GM12878 (cell line): ENCODE measurements around the gene FMOD. TPM values are rescaled to one million over a fixed set of nuclear protein-coding genes. Genes with fewer than 3 reads are reported as not detected.

Experiments used
- BMI1 ChIP-seq: fragments of 450-650 bp; IDR thresholded peaks from 2 replicates; pipeline ENCODE4 v1.6.1; 2016; ENCODE audit warnings: mild to moderate bottlenecking, moderate library complexity, borderline replicate concordance
- CBFB ChIP-seq: IDR thresholded peaks from 2 replicates; pipeline ENCODE4 v1.6.1; 2016; ENCODE audit warnings: antibody characterized with exemption, low read depth
- CREM ChIP-seq: IDR thresholded peaks from 2 replicates; pipeline ENCODE4 v1.6.1; 2014; ENCODE audit warnings: antibody characterized with exemption, low read depth
- CTCF ChIP-seq, 3 experiments: IDR thresholded peaks in 2 of 3; conservative IDR thresholded peaks in 1 of 3; 2 replicates each; pipeline ENCODE4 v1.5.1; 2011; ENCODE audit warnings: low read depth in 3 of 3, low read length in 3 of 3, mild to moderate bottlenecking in 3 of 3, control low read depth in 2 of 3, moderate library complexity in 2 of 3, inconsistent platforms in 1 of 3, mixed read lengths in 1 of 3; ENCODE audit not compliant: control insufficient read depth in 2 of 3, insufficient read depth in 1 of 3; ENCODE audit errors: extremely low read depth in 1 of 3
- EED ChIP-seq: sonication (generic); IDR thresholded peaks from 2 replicates; pipeline ENCODE4 v1.6.1; 2016; ENCODE audit warnings: antibody characterized with exemption, low read depth
- IKZF1 ChIP-seq: fragments of 450-650 bp; conservative IDR thresholded peaks from 2 replicates; pipeline ENCODE4 v1.6.1; 2017; ENCODE audit warnings: antibody characterized with exemption, mild to moderate bottlenecking
- IKZF2 ChIP-seq, 2 experiments: fragments of 450-650 bp; IDR thresholded peaks; 2 replicates each; pipeline ENCODE4 v1.6.1; 2017; ENCODE audit warnings: mild to moderate bottlenecking in 2 of 2, moderate library complexity in 2 of 2
- KDM1A ChIP-seq: fragments of 200-600 bp; sonication (generic); IDR thresholded peaks from 2 replicates; pipeline ENCODE4 v1.6.1; 2016; ENCODE audit warnings: borderline replicate concordance
- MEF2B ChIP-seq: fragments of 450-650 bp; IDR thresholded peaks from 2 replicates; pipeline ENCODE4 v1.6.1; 2018; ENCODE audit warnings: mild to moderate bottlenecking, moderate library complexity; ENCODE audit not compliant: partially characterized antibody, poor library complexity, severe bottlenecking
- SMC3 ChIP-seq: IDR thresholded peaks from 2 replicates; pipeline ENCODE4 v1.6.1; 2011; ENCODE audit warnings: low read length, improper control_type of control experiment, borderline replicate concordance
- SREBF1 ChIP-seq: IDR thresholded peaks from 2 replicates; pipeline ENCODE4 v1.6.1; 2012; ENCODE audit warnings: mild to moderate bottlenecking, low read length
- SRF ChIP-seq, 2 experiments: IDR thresholded peaks; 2 replicates each; pipeline ENCODE4 v1.6.1; 2011; ENCODE audit warnings: low read depth in 2 of 2, low read length in 2 of 2, mild to moderate bottlenecking in 1 of 2, moderate library complexity in 1 of 2
- STAT3 ChIP-seq: IDR thresholded peaks from 2 replicates; pipeline ENCODE4 v1.6.1; 2011; ENCODE audit warnings: low read depth, low read length, improper control_type of control experiment
- TARDBP ChIP-seq: IDR thresholded peaks from 2 replicates; pipeline ENCODE4 v1.6.1; 2016; ENCODE audit warnings: borderline replicate concordance
- polyA plus RNA-seq, 11 experiments: library from polyadenylated mRNA; depleted of rRNA in 4 of 11; unstranded in 6 of 11; stranded (reverse) in 5 of 11; fragments of >200 nt; fragmentation: Nextera tagmentation in 4 of 11; fragmentation: Illumina TruSeq in 1 of 11; extraction: Ambion mirVana in 4 of 11; extraction: Trizol in 1 of 11; gene quantifications; 1 replicate in 1 of 11; 2 replicates in 10 of 11; pipeline versions ENCODE4 v1.2.1 to v1.2.3, GENCODE V29; 2011 to 2016; ENCODE audit warnings: inconsistent platforms in 2 of 11, missing spikeins in 2 of 11, low read depth in 1 of 11
- total RNA-seq, 4 experiments: library from RNA; depleted of rRNA in 3 of 4; stranded (reverse); fragments of >200 nt in 3 of 4; fragmentation: Illumina TruSeq in 1 of 4; extraction: Trizol in 1 of 4; gene quantifications; 2 replicates each; pipeline versions ENCODE4 v1.2.1 to v1.2.3, GENCODE V29; 2013 to 2021
- TF ChIP-seq, protein P1 (sequence below): fragments of 450-650 bp; IDR thresholded peaks from 2 replicates; pipeline ENCODE4 v1.6.1; 2018; ENCODE audit warnings: mild to moderate bottlenecking, low read depth, moderate library complexity; ENCODE audit not compliant: partially characterized antibody

Gene FMOD
- total and polyA plus RNA-seq, 10 of the 15 experiments (the other 5 are each of a cell fraction or from before 2014, with no cell fraction given) = 0.03 to 0.26 (median 0.11) TPM; not detected in 7

- TF ChIP-seq, protein P1, sequence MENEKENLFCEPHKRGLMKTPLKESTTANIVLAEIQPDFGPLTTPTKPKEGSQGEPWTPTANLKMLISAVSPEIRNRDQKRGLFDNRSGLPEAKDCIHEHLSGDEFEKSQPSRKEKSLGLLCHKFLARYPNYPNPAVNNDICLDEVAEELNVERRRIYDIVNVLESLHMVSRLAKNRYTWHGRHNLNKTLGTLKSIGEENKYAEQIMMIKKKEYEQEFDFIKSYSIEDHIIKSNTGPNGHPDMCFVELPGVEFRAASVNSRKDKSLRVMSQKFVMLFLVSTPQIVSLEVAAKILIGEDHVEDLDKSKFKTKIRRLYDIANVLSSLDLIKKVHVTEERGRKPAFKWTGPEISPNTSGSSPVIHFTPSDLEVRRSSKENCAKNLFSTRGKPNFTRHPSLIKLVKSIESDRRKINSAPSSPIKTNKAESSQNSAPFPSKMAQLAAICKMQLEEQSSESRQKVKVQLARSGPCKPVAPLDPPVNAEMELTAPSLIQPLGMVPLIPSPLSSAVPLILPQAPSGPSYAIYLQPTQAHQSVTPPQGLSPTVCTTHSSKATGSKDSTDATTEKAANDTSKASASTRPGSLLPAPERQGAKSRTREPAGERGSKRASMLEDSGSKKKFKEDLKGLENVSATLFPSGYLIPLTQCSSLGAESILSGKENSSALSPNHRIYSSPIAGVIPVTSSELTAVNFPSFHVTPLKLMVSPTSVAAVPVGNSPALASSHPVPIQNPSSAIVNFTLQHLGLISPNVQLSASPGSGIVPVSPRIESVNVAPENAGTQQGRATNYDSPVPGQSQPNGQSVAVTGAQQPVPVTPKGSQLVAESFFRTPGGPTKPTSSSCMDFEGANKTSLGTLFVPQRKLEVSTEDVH = peak; percentile 52
- peak; percentile 57; the same call in 1 of the 2 replicates for TF ChIP-seq BMI1
- TF ChIP-seq SMC3 = peak; percentile 20; the same call in 1 of the 2 replicates
- TF ChIP-seq TARDBP = no peak
- TF ChIP-seq CREM = peak; percentile 26; the same call in 1 of the 2 replicates
- TF ChIP-seq SREBF1 = no peak
- no peak for TF ChIP-seq CBFB
- no peak for TF ChIP-seq SRF (IDR thresholded peaks at IDR 0.05; ENCODE audit: low read depth in 2 of 2, low read length in 2 of 2)
- peak; percentile 42; the same call in 1 of the 2 replicates for TF ChIP-seq EED
- peak; percentile 30 to 49 (median 32); a peak in 4 of 6 replicates for TF ChIP-seq CTCF (IDR thresholded peaks at IDR 0.05 in 2 of 3, conservative IDR thresholded peaks at IDR 0.05 in 1 of 3; ENCODE audit: control insufficient read depth in 2 of 3, extremely low read depth in 1 of 3, insufficient read depth in 1 of 3, low read depth in 3 of 3, low read length in 3 of 3)
- TF ChIP-seq IKZF2 (IDR thresholded peaks at IDR 0.05) = peak; percentile 89
- no peak for TF ChIP-seq STAT3
- TF ChIP-seq MEF2B = peak; percentile 57
- no peak for TF ChIP-seq KDM1A
- peak; percentile 68; the same call in 1 of the 2 replicates for TF ChIP-seq IKZF1
These were observed 44.6 kb downstream of the FMOD start (continued) for GRCh38 chr1:203306089-203306964.
